GM18907 (cell line): ENCODE results near the gene ABRAXAS1.

ENCODE experiments used
- ATAC-seq: cut with Tn5 transposase; IDR thresholded peaks from one replicate; pipeline ENCODE4 v1.9.1; 2021; ENCODE audit warnings: mild to moderate bottlenecking, moderate library complexity; ENCODE audit not compliant: unreplicated experiment

Gene ABRAXAS1

GRCh38 chr4:83454686-83455085 is 30.2 kb downstream of the ABRAXAS1 start:
- ATAC-seq = no peak

- no peak for ATAC-seq
Measured at GRCh38 chr4:83449009-83449408, 35.9 kb downstream of the ABRAXAS1 start.

- ATAC-seq = no peak
Measured at GRCh38 chr4:83440899-83441298, 44.0 kb downstream of the ABRAXAS1 start.

- peak; percentile 50 for ATAC-seq
Measured at GRCh38 chr4:83440148-83440814, 44.6 kb downstream of the ABRAXAS1 start.

- ATAC-seq = no peak
Measured at GRCh38 chr4:83438719-83439118, 46.2 kb downstream of the ABRAXAS1 start.

GRCh38 chr4:83436680-83437079 is 48.2 kb downstream of the ABRAXAS1 start:
- no peak for ATAC-seq

GRCh38 chr4:83431200-83431599 is 53.7 kb downstream of the ABRAXAS1 start:
- no peak for ATAC-seq

GRCh38 chr4:83418211-83418610 is 66.7 kb downstream of the ABRAXAS1 start:
- no peak for ATAC-seq

- no peak for ATAC-seq
Measured at GRCh38 chr4:83417566-83417965, 67.3 kb downstream of the ABRAXAS1 start.

GRCh38 chr4:83413676-83414075 is 71.2 kb downstream of the ABRAXAS1 start:
- no peak for ATAC-seq
